ENCODE data around the gene TROAP.

DNA sequence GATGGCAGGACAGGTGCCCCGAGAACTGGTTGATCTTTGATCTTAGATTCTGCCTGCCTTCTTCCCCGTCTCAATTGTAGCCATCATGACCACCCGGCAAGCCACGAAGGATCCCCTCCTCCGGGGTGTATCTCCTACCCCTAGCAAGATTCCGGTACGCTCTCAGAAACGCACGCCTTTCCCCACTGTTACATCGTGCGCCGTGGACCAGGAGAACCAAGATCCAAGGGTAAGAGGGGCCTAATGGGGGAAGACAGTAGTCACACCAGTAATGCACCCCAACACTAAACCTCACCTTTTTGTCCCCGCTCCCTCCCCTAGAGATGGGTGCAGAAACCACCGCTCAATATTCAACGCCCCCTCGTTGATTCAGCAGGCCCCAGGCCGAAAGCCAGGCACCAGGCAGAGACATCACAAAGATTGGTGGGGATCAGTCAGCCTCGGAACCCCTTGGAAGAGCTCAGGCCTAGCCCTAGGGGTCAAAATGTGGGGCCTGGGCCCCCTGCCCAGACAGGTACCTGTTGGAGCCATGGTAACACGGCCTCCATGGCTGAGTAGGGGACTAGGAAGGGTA, 556 bp downstream of the TROAP start:
- TF ChIP-seq, protein P1, sequence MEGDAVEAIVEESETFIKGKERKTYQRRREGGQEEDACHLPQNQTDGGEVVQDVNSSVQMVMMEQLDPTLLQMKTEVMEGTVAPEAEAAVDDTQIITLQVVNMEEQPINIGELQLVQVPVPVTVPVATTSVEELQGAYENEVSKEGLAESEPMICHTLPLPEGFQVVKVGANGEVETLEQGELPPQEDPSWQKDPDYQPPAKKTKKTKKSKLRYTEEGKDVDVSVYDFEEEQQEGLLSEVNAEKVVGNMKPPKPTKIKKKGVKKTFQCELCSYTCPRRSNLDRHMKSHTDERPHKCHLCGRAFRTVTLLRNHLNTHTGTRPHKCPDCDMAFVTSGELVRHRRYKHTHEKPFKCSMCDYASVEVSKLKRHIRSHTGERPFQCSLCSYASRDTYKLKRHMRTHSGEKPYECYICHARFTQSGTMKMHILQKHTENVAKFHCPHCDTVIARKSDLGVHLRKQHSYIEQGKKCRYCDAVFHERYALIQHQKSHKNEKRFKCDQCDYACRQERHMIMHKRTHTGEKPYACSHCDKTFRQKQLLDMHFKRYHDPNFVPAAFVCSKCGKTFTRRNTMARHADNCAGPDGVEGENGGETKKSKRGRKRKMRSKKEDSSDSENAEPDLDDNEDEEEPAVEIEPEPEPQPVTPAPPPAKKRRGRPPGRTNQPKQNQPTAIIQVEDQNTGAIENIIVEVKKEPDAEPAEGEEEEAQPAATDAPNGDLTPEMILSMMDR (tag by site-specific recombination; IDR thresholded peaks at IDR 0.05) = no peak
- TF ChIP-seq, protein P2, sequence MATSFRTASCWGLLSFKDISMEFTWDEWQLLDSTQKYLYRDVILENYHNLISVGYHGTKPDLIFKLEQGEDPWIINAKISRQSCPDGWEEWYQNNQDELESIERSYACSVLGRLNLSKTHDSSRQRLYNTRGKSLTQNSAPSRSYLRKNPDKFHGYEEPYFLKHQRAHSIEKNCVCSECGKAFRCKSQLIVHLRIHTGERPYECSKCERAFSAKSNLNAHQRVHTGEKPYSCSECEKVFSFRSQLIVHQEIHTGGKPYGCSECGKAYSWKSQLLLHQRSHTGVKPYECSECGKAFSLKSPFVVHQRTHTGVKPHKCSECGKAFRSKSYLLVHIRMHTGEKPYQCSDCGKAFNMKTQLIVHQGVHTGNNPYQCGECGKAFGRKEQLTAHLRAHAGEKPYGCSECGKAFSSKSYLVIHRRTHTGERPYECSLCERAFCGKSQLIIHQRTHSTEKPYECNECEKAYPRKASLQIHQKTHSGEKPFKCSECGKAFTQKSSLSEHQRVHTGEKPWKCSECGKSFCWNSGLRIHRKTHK (tag by site-specific recombination; IDR thresholded peaks at IDR 0.05) = no peak
- TF ChIP-seq KLF16 (tag by site-specific recombination; IDR thresholded peaks at IDR 0.05) = no peak

Measured in HEK293 (cell line).